ENCODE data around the gene SALL1. TPM values are rescaled to one million over a fixed set of nuclear protein-coding genes. Genes with fewer than 3 reads are reported as not detected.

The SALL1 gene
- total RNA-seq, 1 donor from 2014 or later: under 0.01 TPM

GRCh38 chr16:51156807-51157200 lies 5.7 kb upstream of the SALL1 start:
- no peak for DNase-seq

GRCh38 chr16:51155820-51156806 lies 5.0 kb upstream of the SALL1 start:
- no peak for DNase-seq

- DNase-seq: no peak
Observed at GRCh38 chr16:51155199-51155607, 4.1 kb upstream of the SALL1 start.

- no peak for DNase-seq
Observed at GRCh38 chr16:51154271-51155171, 3.5 kb upstream of the SALL1 start.

- no peak for DNase-seq
Observed at GRCh38 chr16:51153577-51154031, 2.5 kb upstream of the SALL1 start.

- DNase-seq: no peak
Observed at GRCh38 chr16:51152691-51153576, 1.9 kb upstream of the SALL1 start.

GRCh38 chr16:51151961-51152663 lies 1.0 kb upstream of the SALL1 start:
- DNase-seq: no peak

GRCh38 chr16:51151435-51151960 lies 428 bp upstream of the SALL1 start:
- DNase-seq: no peak

- DNase-seq: no peak
Observed at GRCh38 chr16:51150165-51150887, 744 bp downstream of the SALL1 start.

GRCh38 chr16:51149721-51150164 lies 1.3 kb downstream of the SALL1 start:
- DNase-seq: no peak

- no peak for DNase-seq
Observed at GRCh38 chr16:51149251-51149661, 1.8 kb downstream of the SALL1 start.

- no peak for DNase-seq
Observed at GRCh38 chr16:51148678-51149228, 2.3 kb downstream of the SALL1 start.

GRCh38 chr16:51147776-51148677 lies 3.0 kb downstream of the SALL1 start:
- DNase-seq: no peak

GRCh38 chr16:51146256-51146924 lies 4.7 kb downstream of the SALL1 start:
- no peak for DNase-seq

GRCh38 chr16:51144203-51144602 lies 6.9 kb downstream of the SALL1 start:
- DNase-seq: no peak

GRCh38 chr16:51143196-51143977 lies 7.7 kb downstream of the SALL1 start:
- DNase-seq: no peak

- DNase-seq: no peak
Observed at GRCh38 chr16:51141541-51141940, 9.5 kb downstream of the SALL1 start.

GRCh38 chr16:51141106-51141505 lies 10.0 kb downstream of the SALL1 start:
- no peak for DNase-seq

Data from dermis blood vessel endothelial cell (primary cell).